HG02840 (cell line): Measurements from ENCODE around the gene DCUN1D5.

Experiments
- ATAC-seq: cut with Tn5 transposase; IDR thresholded peaks from one replicate; pipeline ENCODE4 v1.9.1; 2021; ENCODE audit warnings: mild to moderate bottlenecking, moderate library complexity, moderate number of reproducible peaks; ENCODE audit not compliant: unreplicated experiment, low FRiP score

The DCUN1D5 gene

GRCh38 chr11:103091801-103092524, at the start of gene DCUN1D5:
Gene DCUN1D5, minus strand, starts transcription at chr11:103092160. Its CDS starts 288 bp downstream, at chr11:103091872.
- ATAC-seq, result peak; percentile 100

DNA sequence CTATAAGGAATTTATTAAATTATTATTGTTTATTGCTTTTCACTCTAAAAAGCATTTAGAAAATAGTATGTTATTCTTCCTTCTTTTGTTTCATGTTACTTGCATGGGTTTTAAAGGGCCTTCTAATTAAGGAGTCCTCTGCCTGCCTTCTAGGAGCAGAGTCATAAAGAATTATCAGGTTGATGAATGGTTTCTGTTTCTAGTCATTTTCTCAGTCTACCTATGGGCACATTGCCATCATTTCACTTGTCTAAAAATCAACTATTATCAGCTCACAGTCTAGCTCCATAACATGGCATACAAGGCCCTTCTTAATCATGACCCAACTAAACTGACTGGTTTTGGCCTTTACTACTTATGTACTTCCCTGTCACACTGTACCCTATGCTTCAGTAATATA, 33.5 kb upstream of the DCUN1D5 start:
- ATAC-seq, result no peak

DNA sequence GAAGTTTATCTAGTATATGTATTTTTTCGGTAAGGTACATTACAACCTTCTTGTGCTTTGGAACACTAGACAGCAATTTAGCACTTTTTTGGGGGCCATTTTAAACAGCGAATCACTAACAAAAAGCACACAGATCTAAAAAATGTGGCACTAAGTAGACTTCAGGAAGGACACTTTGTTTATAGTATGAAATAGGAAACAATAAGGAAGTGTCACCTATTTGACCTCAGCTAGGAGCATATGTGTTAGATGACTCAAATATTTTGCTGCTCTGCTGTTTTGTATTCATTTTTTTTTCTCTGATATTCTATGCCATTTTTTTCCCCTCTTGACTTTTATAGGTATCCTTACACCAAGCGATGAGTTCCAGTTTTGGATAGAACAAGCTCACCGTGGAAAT, 22.9 kb upstream of the DCUN1D5 start:
- no peak for ATAC-seq

DNA sequence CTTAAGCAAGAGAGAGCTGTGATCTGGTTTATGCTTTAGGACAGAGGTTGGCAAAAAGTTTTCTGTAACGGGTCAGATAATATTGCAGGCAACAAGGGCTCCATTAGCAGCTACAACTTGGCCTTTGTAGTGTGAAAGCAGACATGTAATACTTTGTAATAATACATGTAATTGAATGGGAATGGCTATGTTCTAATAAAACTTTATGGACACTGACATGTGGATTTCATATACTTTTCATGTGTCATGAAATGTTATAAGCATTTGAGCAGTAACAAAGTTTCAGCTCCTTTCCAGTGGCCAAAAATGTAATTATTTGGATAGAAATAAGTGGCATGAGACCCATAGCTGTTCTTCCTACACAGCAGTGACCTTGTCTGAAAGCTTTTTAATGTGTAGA, 20.4 kb upstream of the DCUN1D5 start:
- no peak for ATAC-seq

DNA sequence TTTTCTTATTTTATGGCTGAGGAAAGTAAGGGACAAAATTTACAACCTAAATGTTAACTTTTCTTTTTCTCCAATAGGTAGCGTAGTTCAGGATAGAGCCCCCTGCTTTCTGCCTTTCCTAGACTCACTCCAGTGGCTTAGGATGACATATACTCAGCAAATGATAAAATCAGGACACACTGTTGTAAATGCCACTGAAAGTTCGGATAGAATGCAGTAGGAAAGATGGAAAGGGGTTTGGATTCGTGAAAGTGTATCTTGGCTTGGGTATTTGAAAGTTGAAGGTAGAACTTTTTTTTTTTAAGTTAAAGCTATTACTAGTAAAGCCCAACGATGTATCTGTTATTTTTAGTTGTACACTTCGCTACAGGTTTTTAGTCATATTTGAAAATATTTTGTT, 19.4 kb upstream of the DCUN1D5 start:
- ATAC-seq, result no peak

DNA sequence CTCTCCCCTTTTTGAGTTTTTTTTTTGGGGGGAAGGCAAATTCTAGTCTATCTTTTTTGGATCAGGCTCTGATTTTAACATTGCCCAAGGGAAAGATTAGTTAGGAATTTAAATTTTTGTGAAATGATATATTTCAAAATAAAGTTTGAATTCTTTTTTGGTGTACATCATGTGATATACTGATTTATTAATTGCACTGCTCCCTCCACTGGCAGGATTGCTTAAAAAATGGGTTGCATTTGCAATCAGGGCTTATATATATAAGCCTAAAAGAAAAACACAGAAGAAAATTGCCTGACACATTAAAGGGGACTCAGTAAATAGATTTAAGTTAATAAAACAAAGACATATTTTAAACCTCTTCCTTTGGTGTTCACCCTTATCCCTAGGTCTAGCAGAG, 18.4 kb upstream of the DCUN1D5 start:
- ATAC-seq, result no peak

GRCh38 chr11:103109818-103110388, 17.9 kb upstream of the DCUN1D5 start:
- no peak for ATAC-seq

- ATAC-seq, result peak; percentile 100
Measured at GRCh38 chr11:103108933-103109817, 17.2 kb upstream of the DCUN1D5 start, which contains the start of gene DYNC2H1. Gene DYNC2H1, plus strand, starts transcription at chr11:103109426. Its CDS starts 149 bp downstream, at chr11:103109575.

DNA sequence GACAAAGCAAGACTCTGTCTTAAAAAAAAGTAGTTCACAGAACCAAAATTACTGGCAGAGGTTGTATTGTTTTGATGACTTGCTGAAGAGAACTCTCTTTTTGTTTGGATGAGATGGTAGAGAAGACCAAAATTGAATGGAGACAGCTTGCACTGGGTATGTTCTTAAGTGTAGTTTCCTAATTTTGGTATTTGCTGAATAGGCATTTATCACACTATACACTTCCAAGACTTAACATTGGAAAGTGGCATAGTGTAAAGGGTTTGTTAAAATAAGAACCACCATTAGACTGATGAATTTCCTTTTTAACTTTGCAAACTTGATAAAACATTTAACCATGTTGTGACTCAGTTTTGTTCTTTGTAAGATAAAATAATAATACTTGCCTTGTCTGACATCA, 5.3 kb upstream of the DCUN1D5 start:
- no peak for ATAC-seq

GRCh38 chr11:103091064-103091800, 728 bp downstream of the DCUN1D5 start:
- ATAC-seq, result peak; percentile 35

- ATAC-seq, result no peak
Measured at GRCh38 chr11:103086461-103086860, 5.5 kb downstream of the DCUN1D5 start.

- no peak for ATAC-seq
Measured at GRCh38 chr11:103085758-103086365, 6.1 kb downstream of the DCUN1D5 start.

DNA sequence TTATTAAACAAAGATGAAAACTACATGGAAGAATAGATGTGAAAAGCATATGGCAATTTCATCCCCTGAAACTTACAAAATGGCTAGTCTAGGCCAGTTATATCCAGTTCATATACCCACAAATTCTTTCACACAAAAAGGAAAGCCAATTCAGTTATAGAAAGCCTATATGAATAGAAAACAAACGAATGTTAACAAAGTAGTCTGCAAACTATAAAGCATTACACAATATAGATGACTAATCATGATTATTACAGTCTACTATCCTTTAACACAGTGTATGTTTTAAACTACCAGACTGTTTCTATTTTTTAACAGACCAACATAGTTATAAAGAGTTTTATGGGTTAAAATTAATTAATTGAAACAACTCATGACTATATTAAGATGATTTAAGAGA, 12.1 kb downstream of the DCUN1D5 start:
- ATAC-seq, result no peak

DNA sequence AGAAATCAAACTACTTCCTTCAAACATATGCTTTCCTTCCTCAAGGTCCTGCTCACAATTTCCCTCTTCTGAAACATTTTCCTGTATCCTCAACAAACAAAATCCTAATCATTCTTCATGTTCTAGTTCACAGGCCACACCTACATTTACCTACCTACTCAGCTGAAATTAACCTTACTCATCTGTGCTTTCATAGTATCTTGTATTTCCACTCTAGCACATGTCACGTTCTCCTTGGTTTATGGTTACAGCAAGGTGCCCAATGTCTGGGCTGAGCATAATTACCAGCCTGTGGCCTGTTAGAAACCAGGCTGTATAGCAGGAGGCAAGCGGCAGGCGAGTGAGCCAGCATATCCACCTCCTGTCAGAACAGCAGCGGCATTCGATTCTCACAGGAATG, 13.2 kb downstream of the DCUN1D5 start:
- ATAC-seq, result no peak

DNA sequence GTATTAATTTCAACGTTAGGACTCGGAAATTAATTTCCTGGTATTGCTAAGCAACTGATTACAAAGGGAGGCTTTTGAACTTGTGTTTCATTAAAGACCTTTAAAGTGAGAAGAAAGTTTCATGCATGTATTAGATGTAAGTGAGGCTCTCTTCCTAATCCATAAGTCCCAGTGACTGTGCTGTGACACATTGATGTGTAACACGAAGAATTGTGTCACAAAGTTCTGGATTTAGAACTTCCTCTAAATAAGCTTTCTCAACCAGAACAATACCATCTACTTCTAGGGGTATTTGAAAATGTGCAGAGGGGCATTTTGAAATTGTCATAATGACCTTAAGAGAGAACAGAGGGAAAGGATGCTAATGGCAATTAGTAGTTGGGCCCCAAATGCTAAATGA, 14.4 kb downstream of the DCUN1D5 start:
- ATAC-seq, result no peak

- no peak for ATAC-seq
Measured at GRCh38 chr11:103076361-103076760, 15.6 kb downstream of the DCUN1D5 start.

DNA sequence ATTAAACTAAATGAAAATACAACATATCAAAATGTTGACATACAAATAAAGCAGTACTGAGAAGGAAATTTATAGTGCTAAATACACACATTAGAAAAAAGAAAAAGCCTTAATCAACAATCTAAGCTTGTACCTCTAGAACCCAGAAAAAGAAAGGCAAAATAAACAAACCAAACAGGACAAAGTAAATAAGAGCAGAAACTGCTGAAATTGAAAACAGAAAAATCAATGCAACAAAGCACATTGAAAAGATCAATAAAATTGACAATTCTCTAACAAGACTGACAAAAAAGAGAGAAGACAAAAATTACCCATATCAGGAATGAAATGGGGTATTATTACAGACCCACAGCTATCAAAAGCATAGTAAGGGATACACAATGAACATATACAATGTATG, 21.0 kb downstream of the DCUN1D5 start:
- no peak for ATAC-seq

DNA sequence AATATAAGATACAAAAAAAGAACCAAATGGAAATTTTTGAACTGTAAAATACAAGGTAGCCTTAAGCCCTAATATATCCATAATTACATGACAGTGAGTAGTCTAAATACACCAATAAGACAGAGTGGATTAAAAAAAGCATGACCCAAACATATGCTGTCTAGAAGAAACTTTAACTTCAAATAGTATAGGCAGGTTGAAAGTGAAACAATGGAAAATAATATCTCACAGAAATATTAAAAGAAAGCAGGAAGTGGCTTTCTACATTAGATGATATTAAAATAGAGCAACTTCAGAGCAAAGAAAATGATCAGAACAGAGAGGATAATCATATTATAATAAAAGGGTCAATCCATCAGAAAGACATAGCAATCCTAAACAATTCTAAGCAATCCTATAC, 21.8 kb downstream of the DCUN1D5 start:
- ATAC-seq, result no peak

- no peak for ATAC-seq
Measured at GRCh38 chr11:103069367-103069766, 22.6 kb downstream of the DCUN1D5 start.

DNA sequence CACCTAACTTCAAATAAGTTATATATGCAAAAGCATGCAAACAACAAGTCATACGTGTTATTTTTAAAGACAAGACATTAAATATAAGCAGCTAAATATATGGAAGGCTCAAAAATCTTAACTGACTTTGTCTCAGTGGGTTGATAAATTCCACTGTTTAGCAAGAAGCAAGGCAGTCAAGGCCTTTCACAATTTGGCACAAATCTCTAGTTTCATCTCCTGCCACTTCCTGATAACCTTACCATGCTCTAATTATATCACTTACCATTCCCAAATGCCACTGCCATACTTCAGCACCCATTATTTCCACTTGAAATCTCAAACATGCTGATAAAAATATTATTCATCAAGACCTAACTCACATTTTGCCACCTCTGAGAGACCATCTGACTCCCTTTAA, 24.8 kb downstream of the DCUN1D5 start:
- ATAC-seq, result no peak
